HCT116 (cell line): ENCODE measurements around the gene ZNF532. TPM values are rescaled to one million over a fixed set of nuclear protein-coding genes. Genes with fewer than 3 reads are reported as not detected.

Experiments used
- ATAC-seq: fragments of 200-7000 bp; cut with Tn5 transposase; 2 replicates; pipeline ENCODE4 v1.9.1; 2020; ENCODE audit warnings: mild to moderate bottlenecking, moderate library complexity
- BruUV-seq: library from RNA; stranded (reverse); fragments of 400-500 nt; replicated peaks from 2 replicates; lab custom pipeline; 2021; lab: Mats Ljungman, UMichigan
- CTCF ChIA-PET: fragments of 300-600 bp; sonication (Branson Sonifier 250); formaldehyde crosslinking; loops from one replicate; lab custom pipeline; 2021; ENCODE audit warnings: antibody characterized with exemption; lab: Charles Lee
- POLR2A ChIA-PET: fragments of 300-600, 350-600 bp; sonication (Branson Sonifier 250); formaldehyde crosslinking; loops from one replicate; lab custom pipeline; 2021; ENCODE audit warnings: antibody characterized with exemption; lab: Charles Lee
- RAD21 ChIA-PET, 2 experiments: fragments of 300-600 bp; sonication (Branson Sonifier 250); formaldehyde crosslinking; loops; one replicate each; lab custom pipeline; 2023; ENCODE audit warnings: low total read pairs in 2 of 2; ENCODE audit not compliant: uncharacterized antibody in 2 of 2, unreplicated experiment in 2 of 2, low non-redundant PET in 1 of 2; lab: Charles Lee
- DNase-seq: peaks from one replicate; pipeline ENCODE4 v3.0.0-alpha.2; 2010; ENCODE audit warnings: low read depth, low spot score
- H2AFZ ChIP-seq: fragments of 200-600 bp; shearing (Covaris generic), sonication (generic); 2 replicates; pipeline ENCODE4 v1.6.1; 2017; ENCODE audit warnings: low read depth, mixed run types, mixed read lengths, antibody characterized with exemption, low read length; ENCODE audit not compliant: poor library complexity, severe bottlenecking
- H3K27ac ChIP-seq: 2 replicates; pipeline ENCODE4 v1.5.1; 2012; ENCODE audit warnings: low read depth, low read length
- H3K27me3 ChIP-seq: fragments of 200-600 bp; sonication (generic); 2 replicates; pipeline ENCODE4 v1.6.1; 2016; ENCODE audit warnings: mixed run types, low read length, mixed read lengths; ENCODE audit not compliant: insufficient read depth
- H3K36me3 ChIP-seq, 2 experiments: fragments of 200-500 bp in 1 of 2; fragments of 200-600 bp in 1 of 2; sonication (Bioruptor generic) in 1 of 2; sonication (generic) in 1 of 2; 2 replicates each; pipeline versions ENCODE4 v1.5.1 to v1.6.1; 2014 to 2016; ENCODE audit warnings: low read length in 2 of 2, inconsistent platforms in 1 of 2, mixed read lengths in 1 of 2, mixed run types in 1 of 2; ENCODE audit not compliant: insufficient read depth in 2 of 2, control insufficient read depth in 1 of 2
- H3K4me1 ChIP-seq, 2 experiments: fragments of 200-600 bp in 1 of 2; sonication (generic) in 1 of 2; 2 replicates each; pipeline versions ENCODE4 v1.5.1 to v1.6.1; 2012 to 2017; ENCODE audit warnings: low read length in 2 of 2, inconsistent platforms in 1 of 2, mild to moderate bottlenecking in 1 of 2, mixed read lengths in 1 of 2, mixed run types in 1 of 2, moderate library complexity in 1 of 2; ENCODE audit not compliant: insufficient read depth in 2 of 2, control insufficient read depth in 1 of 2
- H3K4me2 ChIP-seq: fragments of 200-600 bp; sonication (generic); 2 replicates; pipeline ENCODE4 v1.6.1; 2017; ENCODE audit warnings: mixed run types, low read length, mixed read lengths
- H3K4me3 ChIP-seq, 2 experiments: fragments of 200-600 bp in 1 of 2; sonication (generic) in 1 of 2; replicated peaks in 1 of 2; 2 replicates each; pipeline ENCODE4 v1.5.1; 2011 to 2016; ENCODE audit warnings: low read length in 2 of 2, control low read depth in 1 of 2, low read depth in 1 of 2, mild to moderate bottlenecking in 1 of 2, mixed read lengths in 1 of 2, mixed run types in 1 of 2
- H3K79me2 ChIP-seq: fragments of 200-600 bp; sonication (generic); 2 replicates; pipeline ENCODE4 v1.6.1; 2017; ENCODE audit warnings: mild to moderate bottlenecking, mixed run types, low read length, moderate library complexity, mixed read lengths; ENCODE audit not compliant: insufficient read depth
- H3K9ac ChIP-seq: fragments of 200-600 bp; sonication (generic); 2 replicates; pipeline ENCODE4 v1.6.1; 2016; ENCODE audit warnings: low read length, mixed read lengths
- H3K9me2 ChIP-seq: fragments of 200-600 bp; sonication (generic), shearing (Covaris generic); 2 replicates; pipeline ENCODE4 v1.6.1; 2017; ENCODE audit warnings: mixed run types, mild to moderate bottlenecking, moderate library complexity; ENCODE audit not compliant: insufficient read depth
- H3K9me3 ChIP-seq, 2 experiments: fragments of 200-500 bp in 1 of 2; fragments of 200-600 bp in 1 of 2; sonication (Bioruptor generic) in 1 of 2; sonication (generic) in 1 of 2; 2 replicates each; pipeline ENCODE4 v1.6.1; 2014 to 2017; ENCODE audit warnings: low read length in 2 of 2, mixed read lengths in 2 of 2, inconsistent platforms in 1 of 2, low read depth in 1 of 2, mild to moderate bottlenecking in 1 of 2, mixed run types in 1 of 2, moderate library complexity in 1 of 2; ENCODE audit not compliant: control insufficient read depth in 1 of 2, insufficient read depth in 1 of 2
- H4K20me1 ChIP-seq: fragments of 200-600 bp; sonication (generic), shearing (Covaris generic); 2 replicates; pipeline ENCODE4 v1.6.1; 2017; ENCODE audit warnings: mixed run types, mild to moderate bottlenecking, moderate library complexity; ENCODE audit not compliant: insufficient read depth
- CEBPB ChIP-seq: IDR thresholded peaks from 2 replicates; pipeline ENCODE4 v1.6.1; 2012; ENCODE audit warnings: low read depth
- FOSL1 ChIP-seq: IDR thresholded peaks from 2 replicates; pipeline ENCODE4 v1.6.1; 2012; ENCODE audit warnings: low read depth
- POLR2A ChIP-seq: IDR thresholded peaks from 2 replicates; pipeline ENCODE4 v1.7.0; 2011; ENCODE audit warnings: borderline replicate concordance; ENCODE audit not compliant: insufficient read depth, insufficient read length; ENCODE audit errors: extremely low read depth
- POLR2AphosphoS5 ChIP-seq: IDR thresholded peaks from 2 replicates; pipeline ENCODE4 v1.6.1; 2011; ENCODE audit warnings: mild to moderate bottlenecking, low read depth, low read length, moderate library complexity
- SIN3A ChIP-seq: IDR thresholded peaks from 2 replicates; pipeline ENCODE4 v1.6.1; 2012; ENCODE audit warnings: low read depth
- SP1 ChIP-seq: IDR thresholded peaks from 2 replicates; pipeline ENCODE4 v1.6.1; 2012; ENCODE audit warnings: low read depth
- SRF ChIP-seq: IDR thresholded peaks from 2 replicates; pipeline ENCODE4 v1.6.1; 2012; ENCODE audit warnings: low read depth
- TCF7L2 ChIP-seq: IDR thresholded peaks from 2 replicates; pipeline ENCODE4 v1.7.0; 2011; ENCODE audit warnings: borderline replicate concordance, inconsistent platforms; ENCODE audit not compliant: insufficient read depth, insufficient read length; ENCODE audit errors: extremely low read depth
- YY1 ChIP-seq: IDR thresholded peaks from 2 replicates; pipeline ENCODE4 v1.6.1; 2011; ENCODE audit warnings: low read length, low read depth, moderate library complexity, mild to moderate bottlenecking; ENCODE audit not compliant: insufficient replicate concordance; ENCODE audit errors: extremely low read depth
- ZNF274 ChIP-seq: fragments of 200-500 bp; sonication (Bioruptor generic); IDR thresholded peaks from 2 replicates; pipeline ENCODE4 v1.6.1; 2014; ENCODE audit warnings: mild to moderate bottlenecking, low read depth, low read length, inconsistent platforms
- intact Hi-C: fragments of 100-400 bp; cut with micrococcal nuclease; formaldehyde crosslinking; loops from 2 replicates; pipeline ENCODE4 v1.10.0; 2022
- total RNA-seq: library from RNA; stranded (reverse); gene quantifications from one replicate; pipeline ENCODE4 v1.2.1, GENCODE V29; 2021; ENCODE audit not compliant: unreplicated experiment
- TF ChIP-seq, protein P1 (sequence below): IDR thresholded peaks from 2 replicates; pipeline ENCODE4 v1.6.1; 2011; ENCODE audit warnings: mild to moderate bottlenecking, low read length, moderate library complexity; ENCODE audit not compliant: insufficient replicate concordance; ENCODE audit errors: extremely low read depth
- TF ChIP-seq, protein P2 (sequence below): IDR thresholded peaks from 2 replicates; pipeline ENCODE4 v1.6.1; 2012
- TF ChIP-seq, protein P3 (sequence below), 3 experiments: fragments of 200-600 bp in 1 of 3; sonication (generic) in 1 of 3; IDR thresholded peaks in 2 of 3; conservative IDR thresholded peaks in 1 of 3; 2 replicates each; pipeline ENCODE4 v1.5.1; 2012 to 2017; ENCODE audit warnings: low read depth in 2 of 3, low read length in 2 of 3, antibody characterized with exemption in 1 of 3, borderline replicate concordance in 1 of 3, control low read depth in 1 of 3, mild to moderate bottlenecking in 1 of 3, mixed read lengths in 1 of 3, mixed run types in 1 of 3, moderate library complexity in 1 of 3; ENCODE audit not compliant: insufficient read depth in 1 of 3

The ZNF532 gene
- total RNA-seq, 1 experiment from 2014 or later, result 11.6 TPM

DNA sequence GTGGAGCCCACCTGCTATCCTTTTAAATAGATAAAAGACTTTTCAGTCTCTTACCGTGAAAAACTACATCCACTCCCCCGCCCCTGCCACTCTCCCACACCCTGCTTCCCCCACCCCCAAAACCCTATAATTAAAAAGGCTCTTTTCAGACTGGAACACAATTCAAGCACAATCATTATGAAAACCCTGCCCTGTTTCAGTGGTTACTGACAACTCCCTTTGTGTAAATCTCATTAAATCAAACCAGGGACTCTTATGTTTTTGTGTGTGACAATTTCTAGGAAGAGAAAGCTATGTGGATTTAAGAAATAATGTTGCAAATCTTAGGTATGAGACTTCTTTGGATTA is 21.0 kb upstream of the ZNF532 start:
- H3K36me3 ChIP-seq, result no peaks in the 10 kb centered on the region
- TF ChIP-seq ZNF274 (no peak), TCF7L2 (no peak), POLR2A (no peak), YY1 (no peak), SRF (no peak)
- TF ChIP-seq, protein P1, sequence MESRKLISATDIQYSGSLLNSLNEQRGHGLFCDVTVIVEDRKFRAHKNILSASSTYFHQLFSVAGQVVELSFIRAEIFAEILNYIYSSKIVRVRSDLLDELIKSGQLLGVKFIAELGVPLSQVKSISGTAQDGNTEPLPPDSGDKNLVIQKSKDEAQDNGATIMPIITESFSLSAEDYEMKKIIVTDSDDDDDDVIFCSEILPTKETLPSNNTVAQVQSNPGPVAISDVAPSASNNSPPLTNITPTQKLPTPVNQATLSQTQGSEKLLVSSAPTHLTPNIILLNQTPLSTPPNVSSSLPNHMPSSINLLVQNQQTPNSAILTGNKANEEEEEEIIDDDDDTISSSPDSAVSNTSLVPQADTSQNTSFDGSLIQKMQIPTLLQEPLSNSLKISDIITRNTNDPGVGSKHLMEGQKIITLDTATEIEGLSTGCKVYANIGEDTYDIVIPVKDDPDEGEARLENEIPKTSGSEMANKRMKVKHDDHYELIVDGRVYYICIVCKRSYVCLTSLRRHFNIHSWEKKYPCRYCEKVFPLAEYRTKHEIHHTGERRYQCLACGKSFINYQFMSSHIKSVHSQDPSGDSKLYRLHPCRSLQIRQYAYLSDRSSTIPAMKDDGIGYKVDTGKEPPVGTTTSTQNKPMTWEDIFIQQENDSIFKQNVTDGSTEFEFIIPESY, result no peak
- TF ChIP-seq, all 23 proteins: peak for 0
- Histone ChIP-seq H3K9me3 (no peaks in the 10 kb centered on the region), H3K4me3 (no peak overlapping the region), H3K4me1 (no peaks in the 10 kb centered on the region), H4K20me1 (no peaks in the 10 kb centered on the region), H3K9ac (no peak overlapping the region), H2AFZ (no peak overlapping the region), H3K4me2 (no peak overlapping the region), H3K27ac (no peak overlapping the region), H3K9me2 (no peaks in the 10 kb centered on the region), H3K79me2 (no peaks in the 10 kb centered on the region), H3K27me3 (no peaks in the 10 kb centered on the region)
- RAD21 ChIA-PET, result no interaction called here
- BruUV-seq, result no TSS peak
- POLR2A ChIA-PET, result no interaction called here
- intact Hi-C loops, result no loop called here
- no peak for DNase-seq
- ATAC-seq, result no peak
- CTCF ChIA-PET, result no interaction called here

DNA sequence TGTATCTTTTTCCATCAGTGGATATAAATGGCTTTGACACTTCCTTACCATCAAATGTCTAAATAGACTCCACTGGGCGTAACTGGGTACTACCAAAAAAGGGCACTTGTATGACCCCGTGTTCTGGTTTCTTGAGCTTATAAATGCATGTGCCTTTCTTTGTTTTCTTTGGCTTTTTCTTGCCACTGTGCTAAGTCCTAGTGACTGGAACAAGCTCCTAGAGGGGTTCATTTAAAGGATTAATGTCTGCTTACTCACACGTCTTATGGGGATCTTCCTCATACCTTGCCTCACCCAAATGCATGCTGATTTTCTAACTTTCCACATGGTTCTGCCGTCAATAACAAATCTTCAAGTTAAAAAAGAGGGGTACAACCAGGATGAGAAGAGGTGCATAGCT is 19.8 kb upstream of the ZNF532 start:
- H3K27ac ChIP-seq, result no peak overlapping the region
- no peaks in the 10 kb centered on the region for H3K9me3 ChIP-seq
- H3K9ac ChIP-seq, result no peak overlapping the region
- no peaks in the 10 kb centered on the region for H3K9me2 ChIP-seq
- H3K36me3 ChIP-seq, result no peaks in the 10 kb centered on the region
- ATAC-seq, result no peak
- no peak overlapping the region for H3K4me3 ChIP-seq
- ChIA-PET POLR2A (no interaction called here), RAD21 (no interaction called here), CTCF (no interaction called here)
- no TSS peak for BruUV-seq
- no peaks in the 10 kb centered on the region for H3K4me1 ChIP-seq
- no peak overlapping the region for H3K4me2 ChIP-seq
- intact Hi-C loops, result no loop called here
- no peak overlapping the region for H2AFZ ChIP-seq
- no peaks in the 10 kb centered on the region for H4K20me1 ChIP-seq
- H3K27me3 ChIP-seq, result no peaks in the 10 kb centered on the region
- DNase-seq, result no peak
- no peaks in the 10 kb centered on the region for H3K79me2 ChIP-seq
- TF ChIP-seq POLR2AphosphoS5 (no peak), FOSL1 (no peak), SIN3A (no peak), SRF (no peak), CEBPB (no peak), ZNF274 (no peak), SP1 (no peak), YY1 (no peak)
- TF ChIP-seq, protein P2, sequence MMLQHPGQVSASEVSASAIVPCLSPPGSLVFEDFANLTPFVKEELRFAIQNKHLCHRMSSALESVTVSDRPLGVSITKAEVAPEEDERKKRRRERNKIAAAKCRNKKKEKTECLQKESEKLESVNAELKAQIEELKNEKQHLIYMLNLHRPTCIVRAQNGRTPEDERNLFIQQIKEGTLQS, result no peak
- TF ChIP-seq, protein P3, sequence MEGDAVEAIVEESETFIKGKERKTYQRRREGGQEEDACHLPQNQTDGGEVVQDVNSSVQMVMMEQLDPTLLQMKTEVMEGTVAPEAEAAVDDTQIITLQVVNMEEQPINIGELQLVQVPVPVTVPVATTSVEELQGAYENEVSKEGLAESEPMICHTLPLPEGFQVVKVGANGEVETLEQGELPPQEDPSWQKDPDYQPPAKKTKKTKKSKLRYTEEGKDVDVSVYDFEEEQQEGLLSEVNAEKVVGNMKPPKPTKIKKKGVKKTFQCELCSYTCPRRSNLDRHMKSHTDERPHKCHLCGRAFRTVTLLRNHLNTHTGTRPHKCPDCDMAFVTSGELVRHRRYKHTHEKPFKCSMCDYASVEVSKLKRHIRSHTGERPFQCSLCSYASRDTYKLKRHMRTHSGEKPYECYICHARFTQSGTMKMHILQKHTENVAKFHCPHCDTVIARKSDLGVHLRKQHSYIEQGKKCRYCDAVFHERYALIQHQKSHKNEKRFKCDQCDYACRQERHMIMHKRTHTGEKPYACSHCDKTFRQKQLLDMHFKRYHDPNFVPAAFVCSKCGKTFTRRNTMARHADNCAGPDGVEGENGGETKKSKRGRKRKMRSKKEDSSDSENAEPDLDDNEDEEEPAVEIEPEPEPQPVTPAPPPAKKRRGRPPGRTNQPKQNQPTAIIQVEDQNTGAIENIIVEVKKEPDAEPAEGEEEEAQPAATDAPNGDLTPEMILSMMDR (IDR thresholded peaks at IDR 0.05 in 2 of 3, conservative IDR thresholded peaks at IDR 0.05 in 1 of 3; ENCODE audit: borderline replicate concordance in 1 of 3, insufficient read depth in 1 of 3, low read depth in 2 of 3, low read length in 2 of 3), result no peak
